CD14-positive monocyte (primary cell): ENCODE data around the gene DBN1. TPM values are rescaled to one million over a fixed set of nuclear protein-coding genes. Genes with fewer than 3 reads are reported as not detected.
A peak's percentile ranks its signal among the peaks of the same experiment; 100 is the strongest.

ENCODE experiments used
- DNase-seq, 3 donors: peaks; one replicate each; pipeline ENCODE4 v3.0.0-alpha.2; 2011 to 2022
- H2AFZ ChIP-seq: 2 replicates; pipeline ENCODE4 v1.6.0; 2012; ENCODE audit warnings: mild to moderate bottlenecking, low read depth, low read length, inconsistent platforms; ENCODE audit not compliant: insufficient read depth, poor library complexity, severe bottlenecking
- H3K27ac ChIP-seq, 2 donors: 1 replicate in 1 of 2; 2 replicates in 1 of 2; pipeline ENCODE4 v1.5.1; 2012 to 2013; ENCODE audit warnings: low read length in 2 of 2, control low read depth in 1 of 2, inconsistent platforms in 1 of 2, low read depth in 1 of 2, mild to moderate bottlenecking in 1 of 2
- H3K27me3 ChIP-seq, 2 donors: one replicate each; pipeline versions ENCODE4 v1.6.0 to v1.6.1; 2011 to 2013; ENCODE audit warnings: low read length in 2 of 2; ENCODE audit not compliant: control insufficient read depth in 2 of 2, insufficient read depth in 2 of 2
- H3K36me3 ChIP-seq, 2 donors: replicated peaks in 1 of 2; 1 replicate in 1 of 2; 2 replicates in 1 of 2; pipeline versions ENCODE4 v1.5.1 to v1.6.1; 2012 to 2013; ENCODE audit warnings: low read length in 2 of 2, control low read depth in 1 of 2, inconsistent platforms in 1 of 2, mild to moderate bottlenecking in 1 of 2; ENCODE audit not compliant: insufficient read depth in 2 of 2, control insufficient read depth in 1 of 2
- H3K4me1 ChIP-seq, 2 donors: 1 replicate in 1 of 2; 2 replicates in 1 of 2; pipeline versions ENCODE4 v1.5.1 to v1.6.1; 2012 to 2013; ENCODE audit warnings: low read length in 2 of 2, control low read depth in 1 of 2, inconsistent platforms in 1 of 2, mild to moderate bottlenecking in 1 of 2, moderate library complexity in 1 of 2; ENCODE audit not compliant: insufficient read depth in 2 of 2, control insufficient read depth in 1 of 2
- H3K4me2 ChIP-seq: replicated peaks from 2 replicates; pipeline ENCODE3; 2012; ENCODE audit warnings: low read length, moderate library complexity, mild to moderate bottlenecking; ENCODE audit not compliant: poor library complexity, severe bottlenecking; ENCODE audit errors: extremely low read depth
- H3K4me3 ChIP-seq, 3 experiments: fragments of 200-600 bp in 1 of 3; sonication (generic) in 1 of 3; replicated peaks in 1 of 3; 1 replicate in 2 of 3; 2 replicates in 1 of 3; pipeline ENCODE4 v1.5.1; 2011 to 2013; ENCODE audit warnings: low read length in 3 of 3, mild to moderate bottlenecking in 3 of 3, control low read depth in 2 of 3, low read depth in 2 of 3, inconsistent platforms in 1 of 3, moderate library complexity in 1 of 3
- H3K79me2 ChIP-seq: 2 replicates; pipeline ENCODE4 v1.6.0; 2012; ENCODE audit warnings: mild to moderate bottlenecking, control low read depth, inconsistent platforms, low read length, moderate library complexity; ENCODE audit not compliant: insufficient read depth
- H3K9ac ChIP-seq: 2 replicates; pipeline ENCODE4 v1.6.0; 2017; ENCODE audit warnings: low read length, mild to moderate bottlenecking; ENCODE audit not compliant: insufficient read depth, poor library complexity, severe bottlenecking
- H3K9me3 ChIP-seq, 2 donors: replicated peaks in 1 of 2; 1 replicate in 1 of 2; 2 replicates in 1 of 2; pipeline versions ENCODE4 v1.5.1 to v1.6.1; 2012 to 2013; ENCODE audit warnings: low read length in 2 of 2, control low read depth in 1 of 2; ENCODE audit not compliant: control insufficient read depth in 1 of 2, insufficient read depth in 1 of 2
- H4K20me1 ChIP-seq: 2 replicates; pipeline ENCODE4 v1.6.0; 2012; ENCODE audit warnings: mild to moderate bottlenecking, low read length, control low read depth, moderate library complexity; ENCODE audit not compliant: insufficient read depth
- H3K27ac Mint-ChIP-seq, 7 donors: one replicate each; pipeline ENCODE4 v1.8.0; 2020; ENCODE audit warnings: mild to moderate bottlenecking in 7 of 7, mixed read lengths in 7 of 7, moderate library complexity in 6 of 7, inconsistent platforms in 2 of 7
- H3K27me3 Mint-ChIP-seq, 3 donors: one replicate each; pipeline ENCODE4 v1.8.0; 2021 to 2022; ENCODE audit warnings: low read depth in 3 of 3, mild to moderate bottlenecking in 3 of 3, mixed read lengths in 3 of 3, moderate library complexity in 3 of 3, inconsistent platforms in 1 of 3
- H3K36me3 Mint-ChIP-seq, 2 donors: one replicate each; pipeline ENCODE4 v1.8.0; 2020; ENCODE audit warnings: mixed read lengths in 2 of 2, inconsistent platforms in 1 of 2, mild to moderate bottlenecking in 1 of 2
- H3K4me1 Mint-ChIP-seq: one replicate; pipeline ENCODE4 v1.8.0; 2020; ENCODE audit warnings: mild to moderate bottlenecking, mixed read lengths
- H3K4me3 Mint-ChIP-seq, 2 donors: one replicate each; pipeline ENCODE4 v1.8.0; 2020; ENCODE audit warnings: mild to moderate bottlenecking in 2 of 2, mixed read lengths in 2 of 2, moderate library complexity in 1 of 2
- H3K9me3 Mint-ChIP-seq, 7 donors: one replicate each; pipeline ENCODE4 v1.8.0; 2020 to 2022; ENCODE audit warnings: mixed read lengths in 7 of 7, mild to moderate bottlenecking in 6 of 7, moderate library complexity in 6 of 7, inconsistent platforms in 2 of 7
- WGBS: methylation state at CpG from one replicate; pipeline ENCODE4 v1.1.5; 2013; ENCODE audit warnings: missing lambda C conversion rate; ENCODE audit not compliant: insufficient coverage; 5-methylcytosine and 5-hydroxymethylcytosine counted together
- intact Hi-C, 2 donors: fragments of 100-400 bp; cut with micrococcal nuclease; formaldehyde crosslinking; loops; one replicate each; pipeline versions ENCODE4 v1.15.0 to v1.15.1; 2023
- polyA plus RNA-seq, 3 donors: library from polyadenylated mRNA; depleted of rRNA in 1 of 3; unstranded in 2 of 3; stranded (reverse) in 1 of 3; fragments of 300-500 nt in 2 of 3; fragments of >200 nt in 1 of 3; fragmentation: Illumina TruSeq in 2 of 3; gene quantifications; 1 replicate in 2 of 3; 2 replicates in 1 of 3; pipeline ENCODE4 v1.2.3, GENCODE V29; 2012 to 2021
- TF ChIP-seq, protein P1 (sequence below): fragments of 200-600 bp; IDR thresholded peaks from one replicate; pipeline ENCODE4 v1.8.0; 2022; ENCODE audit warnings: antibody characterized with exemption, mild to moderate bottlenecking

Gene DBN1
- polyA plus RNA-seq, 3 donors, result 0.71 to 1.6 (median 0.73) TPM

DNA sequence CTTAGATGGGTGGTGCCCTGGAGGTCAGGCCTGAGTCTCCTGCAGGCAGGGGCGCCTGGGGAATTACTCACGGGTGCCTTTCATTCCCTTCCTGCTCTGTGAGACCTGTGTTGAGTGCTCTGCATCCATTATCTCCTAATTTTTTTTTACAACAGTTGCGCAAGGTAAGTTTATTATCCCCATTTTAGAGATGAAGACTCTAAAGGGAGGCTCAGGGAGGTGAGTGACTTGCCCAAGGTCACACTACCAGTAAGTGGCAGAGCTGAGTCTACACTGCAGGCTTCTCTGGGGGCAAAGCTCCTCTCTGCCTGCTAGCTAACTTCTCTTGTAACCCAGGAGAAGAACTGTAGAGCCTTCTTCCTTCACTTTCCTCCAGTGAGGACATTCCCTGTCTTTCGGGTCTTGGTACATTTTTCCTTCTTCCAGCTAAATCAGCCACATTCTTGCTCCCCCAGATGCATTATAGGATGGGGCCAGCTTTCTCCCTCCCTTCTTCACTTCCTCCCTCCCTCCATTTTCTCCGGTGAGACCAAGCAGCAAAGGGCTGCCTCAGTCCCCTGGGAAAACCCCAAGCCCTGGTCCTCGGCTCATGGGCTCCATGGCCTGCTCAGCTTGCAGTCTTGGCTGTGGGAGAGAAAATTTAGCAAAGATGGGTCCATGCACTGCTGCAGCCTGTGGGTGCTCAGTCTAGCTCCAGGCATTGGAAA, 25.0 kb downstream of the DBN1 start:
- Mint-ChIP-seq H3K4me3 (peak overlapping the region; percentile 66 to 70), H3K27ac (peak overlapping the region in 6 of 7 donors; percentile 55 to 85 (median 62)), H3K27me3 (peaks cover 45 to 64% (median 46%) of the 10 kb centered on the region in 3 donors), H3K4me1 (peaks cover 44% of the 10 kb centered on the region), H3K9me3 (peaks cover 0 to 4% (median 0%) of the 10 kb centered on the region in 7 donors), H3K36me3 (peaks cover 1 to 12% of the 10 kb centered on the region in 2 donors)
- Histone ChIP-seq H3K79me2 (no peaks in the 10 kb centered on the region), H3K4me1 (peaks cover 40 to 56% of the 10 kb centered on the region in 2 donors), H3K36me3 (peaks cover 4 to 5% of the 10 kb centered on the region in 2 donors), H3K4me2 (peak overlapping the region; percentile 57), H3K4me3 (peak overlapping the region in 1 of 3 experiments; percentile 28), H3K27ac (no peak overlapping the region), H3K9ac (no peak overlapping the region), H2AFZ (no peak overlapping the region), H3K9me3 (no peaks in the 10 kb centered on the region), H3K27me3 (peaks cover 0 to 48% of the 10 kb centered on the region in 2 donors), H4K20me1 (peaks cover 44% of the 10 kb centered on the region)
- intact Hi-C loops, result no loop called here
- TF ChIP-seq, protein P1, sequence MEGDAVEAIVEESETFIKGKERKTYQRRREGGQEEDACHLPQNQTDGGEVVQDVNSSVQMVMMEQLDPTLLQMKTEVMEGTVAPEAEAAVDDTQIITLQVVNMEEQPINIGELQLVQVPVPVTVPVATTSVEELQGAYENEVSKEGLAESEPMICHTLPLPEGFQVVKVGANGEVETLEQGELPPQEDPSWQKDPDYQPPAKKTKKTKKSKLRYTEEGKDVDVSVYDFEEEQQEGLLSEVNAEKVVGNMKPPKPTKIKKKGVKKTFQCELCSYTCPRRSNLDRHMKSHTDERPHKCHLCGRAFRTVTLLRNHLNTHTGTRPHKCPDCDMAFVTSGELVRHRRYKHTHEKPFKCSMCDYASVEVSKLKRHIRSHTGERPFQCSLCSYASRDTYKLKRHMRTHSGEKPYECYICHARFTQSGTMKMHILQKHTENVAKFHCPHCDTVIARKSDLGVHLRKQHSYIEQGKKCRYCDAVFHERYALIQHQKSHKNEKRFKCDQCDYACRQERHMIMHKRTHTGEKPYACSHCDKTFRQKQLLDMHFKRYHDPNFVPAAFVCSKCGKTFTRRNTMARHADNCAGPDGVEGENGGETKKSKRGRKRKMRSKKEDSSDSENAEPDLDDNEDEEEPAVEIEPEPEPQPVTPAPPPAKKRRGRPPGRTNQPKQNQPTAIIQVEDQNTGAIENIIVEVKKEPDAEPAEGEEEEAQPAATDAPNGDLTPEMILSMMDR, result no peak
- no peak for DNase-seq
- WGBS, result 54% methylated on average over 3 of the region's 6 CpGs

DNA sequence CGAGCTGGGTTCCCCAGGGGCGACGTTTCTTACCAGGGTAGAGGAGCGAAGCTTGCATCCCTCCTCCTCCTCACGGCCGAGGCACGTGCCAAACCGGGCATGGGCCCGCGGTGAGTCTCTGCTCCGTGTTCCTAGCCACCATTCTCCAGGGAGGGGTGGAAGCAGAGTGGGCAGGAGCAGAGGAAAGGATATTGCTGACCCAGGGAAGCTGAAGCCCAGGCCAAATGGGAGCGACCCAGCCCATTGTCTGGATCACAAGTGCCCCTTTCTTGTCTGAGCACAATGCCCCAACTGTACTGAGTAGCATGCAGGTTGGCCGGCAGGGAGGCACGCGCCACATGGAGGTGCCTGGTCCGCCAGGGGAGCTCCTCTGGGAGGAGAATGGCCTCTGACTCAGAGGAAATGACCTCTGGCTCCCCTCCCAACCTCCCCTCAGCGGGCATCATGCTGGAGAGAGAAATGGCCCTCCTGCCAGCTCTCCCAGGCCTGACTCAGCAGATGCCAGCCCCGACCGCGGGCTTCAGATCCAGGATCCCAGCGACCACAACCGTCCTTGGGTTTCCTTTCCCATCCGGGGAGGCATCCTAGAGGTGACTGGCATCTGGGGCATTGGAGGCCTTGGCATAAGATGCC, 25.7 kb downstream of the DBN1 start:
- Histone ChIP-seq H3K36me3 (peaks cover 11% of the 10 kb centered on the region in 2 donors), H3K9me3 (no peaks in the 10 kb centered on the region), H3K79me2 (no peaks in the 10 kb centered on the region), H3K4me2 (peak overlapping the region; percentile 57), H4K20me1 (peaks cover 51% of the 10 kb centered on the region), H2AFZ (no peak overlapping the region), H3K27ac (no peak overlapping the region), H3K27me3 (peaks cover 0 to 41% of the 10 kb centered on the region in 2 donors), H3K9ac (no peak overlapping the region), H3K4me1 (peaks cover 38 to 57% of the 10 kb centered on the region in 2 donors), H3K4me3 (peak overlapping the region in 1 of 3 experiments; percentile 28)
- peaks cover 8 to 17% of the 10 kb centered on the region in 2 donors for H3K36me3 Mint-ChIP-seq
- intact Hi-C loops, result no loop called here
- peaks cover 43% of the 10 kb centered on the region for H3K4me1 Mint-ChIP-seq
- peaks cover 38 to 58% (median 39%) of the 10 kb centered on the region in 3 donors for H3K27me3 Mint-ChIP-seq
- peak; percentile 74 to 87 (median 83) for DNase-seq
- 0% methylated on average over 14 of the region's 23 CpGs for WGBS
- H3K4me3 Mint-ChIP-seq, result peak overlapping the region; percentile 66 to 70
- H3K9me3 Mint-ChIP-seq, result peaks cover 0 to 4% (median 0%) of the 10 kb centered on the region in 7 donors
- peak overlapping the region in 6 of 7 donors; percentile 8 to 83 (median 60) for H3K27ac Mint-ChIP-seq
- TF ChIP-seq, protein P1, result no peak
